DMS153 treated with DMSO at 0.1 percent for 48 hours (cell line): ENCODE measurements around the gene SCN7A.

Source experiments
- DNase-seq: peaks from one replicate; lab custom pipeline; 2025; ENCODE audit not compliant: unreplicated experiment; lab: John Stamatoyannopoulos, UW

Gene SCN7A

GRCh38 chr2:166404831-166405568 lies 89.0 kb downstream of the SCN7A start:
- DNase-seq: no peak

- no peak for DNase-seq
Measured at GRCh38 chr2:166394245-166394644, 99.8 kb downstream of the SCN7A start.

- no peak for DNase-seq
Measured at GRCh38 chr2:166393008-166393407, 101.0 kb downstream of the SCN7A start.

GRCh38 chr2:166388481-166389070 lies 105.5 kb downstream of the SCN7A start:
- DNase-seq: no peak

- DNase-seq: no peak
Measured at GRCh38 chr2:166385313-166385712, 108.7 kb downstream of the SCN7A start.

- no peak for DNase-seq
Measured at GRCh38 chr2:166384774-166385173, 109.3 kb downstream of the SCN7A start.

GRCh38 chr2:166382448-166382847 lies 111.6 kb downstream of the SCN7A start:
- DNase-seq: no peak

- DNase-seq: no peak
Measured at GRCh38 chr2:166380615-166381014, 113.4 kb downstream of the SCN7A start.

GRCh38 chr2:166376873-166377272 lies 117.2 kb downstream of the SCN7A start:
- DNase-seq: no peak

- DNase-seq: no peak
Measured at GRCh38 chr2:166376488-166376828, 117.6 kb downstream of the SCN7A start.

GRCh38 chr2:166375736-166376487 lies 118.1 kb downstream of the SCN7A start, which contains the start of gene SCN9A:
Gene SCN9A, minus strand, starts transcription at chr2:166375944. Its CDS starts 64,188 bp downstream, at chr2:166311756.
- peak; percentile 89 for DNase-seq

GRCh38 chr2:166375195-166375735 lies 118.8 kb downstream of the SCN7A start:
- DNase-seq: peak; percentile 78

- DNase-seq: peak; percentile 35
Measured at GRCh38 chr2:166373951-166374350, 120.1 kb downstream of the SCN7A start.

GRCh38 chr2:166373539-166373938 lies 120.5 kb downstream of the SCN7A start:
- no peak for DNase-seq

- DNase-seq: no peak
Measured at GRCh38 chr2:166373105-166373504, 120.9 kb downstream of the SCN7A start.

GRCh38 chr2:166372046-166372445 lies 122.0 kb downstream of the SCN7A start:
- DNase-seq: no peak

- DNase-seq: no peak
Measured at GRCh38 chr2:166365803-166366420, 128.1 kb downstream of the SCN7A start.

GRCh38 chr2:166365239-166365638 lies 128.8 kb downstream of the SCN7A start:
- DNase-seq: no peak

- no peak for DNase-seq
Measured at GRCh38 chr2:166364476-166365161, 129.4 kb downstream of the SCN7A start.

- DNase-seq: peak; percentile 69
Measured at GRCh38 chr2:166361351-166362153, 132.5 kb downstream of the SCN7A start.
